ENCODE measurements around the gene DUSP10. TPM values are rescaled to one million over a fixed set of nuclear protein-coding genes. Genes with fewer than 3 reads are reported as not detected.

DUSP10 gene
- total RNA-seq, 1 experiment from 2014 or later = 1.6 TPM

DNA sequence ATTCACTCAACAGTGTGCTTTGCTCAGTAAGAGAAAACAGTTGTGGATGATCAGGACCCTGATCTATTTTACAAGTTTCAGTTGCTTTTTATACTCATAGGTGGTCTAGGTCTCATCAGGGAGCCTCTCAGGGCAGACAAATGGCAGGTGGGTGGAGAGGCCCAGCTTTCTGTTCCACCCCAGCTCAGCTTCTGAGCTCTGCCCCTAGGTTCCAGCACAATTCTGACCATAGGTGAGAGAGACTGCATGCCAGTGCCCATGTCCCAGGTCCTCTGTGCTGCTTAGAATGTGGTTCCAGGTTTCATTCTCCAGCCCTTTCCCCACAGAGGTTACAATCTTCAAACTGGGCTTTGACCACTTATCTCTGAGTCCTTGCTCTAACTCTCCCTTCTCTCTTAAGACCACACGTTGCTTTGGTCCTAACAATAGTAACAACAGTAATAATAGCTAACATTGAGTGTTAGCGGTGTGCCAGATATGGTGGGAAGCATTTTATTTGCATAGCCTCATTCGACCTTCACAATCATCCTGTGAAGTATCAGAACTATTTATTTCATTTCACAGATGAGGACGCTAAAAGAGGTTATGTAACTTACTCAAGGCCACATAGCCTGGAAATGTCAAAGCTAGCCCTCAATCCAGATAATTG is 19.6 kb upstream of the DUSP10 start:
- CTCF ChIA-PET = no interaction called here
- TF ChIP-seq, protein P1, sequence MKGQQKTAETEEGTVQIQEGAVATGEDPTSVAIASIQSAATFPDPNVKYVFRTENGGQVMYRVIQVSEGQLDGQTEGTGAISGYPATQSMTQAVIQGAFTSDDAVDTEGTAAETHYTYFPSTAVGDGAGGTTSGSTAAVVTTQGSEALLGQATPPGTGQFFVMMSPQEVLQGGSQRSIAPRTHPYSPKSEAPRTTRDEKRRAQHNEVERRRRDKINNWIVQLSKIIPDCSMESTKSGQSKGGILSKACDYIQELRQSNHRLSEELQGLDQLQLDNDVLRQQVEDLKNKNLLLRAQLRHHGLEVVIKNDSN (CRISPR knock-in tag; IDR thresholded peaks at IDR 0.05) = no peak
- TF ChIP-seq ZNF532 (CRISPR knock-in tag; IDR thresholded peaks at IDR 0.05; ENCODE audit: borderline replicate concordance) (no peak), GABPB1 (CRISPR knock-in tag; IDR thresholded peaks at IDR 0.05) (no peak), OVOL2 (CRISPR knock-in tag; IDR thresholded peaks at IDR 0.05; ENCODE audit: borderline replicate concordance) (no peak), ZNF263 (CRISPR knock-in tag; IDR thresholded peaks at IDR 0.05; ENCODE audit: low read depth) (no peak), ATF3 (CRISPR knock-in tag; conservative IDR thresholded peaks at IDR 0.05) (no peak)
- TF ChIP-seq, protein P2, sequence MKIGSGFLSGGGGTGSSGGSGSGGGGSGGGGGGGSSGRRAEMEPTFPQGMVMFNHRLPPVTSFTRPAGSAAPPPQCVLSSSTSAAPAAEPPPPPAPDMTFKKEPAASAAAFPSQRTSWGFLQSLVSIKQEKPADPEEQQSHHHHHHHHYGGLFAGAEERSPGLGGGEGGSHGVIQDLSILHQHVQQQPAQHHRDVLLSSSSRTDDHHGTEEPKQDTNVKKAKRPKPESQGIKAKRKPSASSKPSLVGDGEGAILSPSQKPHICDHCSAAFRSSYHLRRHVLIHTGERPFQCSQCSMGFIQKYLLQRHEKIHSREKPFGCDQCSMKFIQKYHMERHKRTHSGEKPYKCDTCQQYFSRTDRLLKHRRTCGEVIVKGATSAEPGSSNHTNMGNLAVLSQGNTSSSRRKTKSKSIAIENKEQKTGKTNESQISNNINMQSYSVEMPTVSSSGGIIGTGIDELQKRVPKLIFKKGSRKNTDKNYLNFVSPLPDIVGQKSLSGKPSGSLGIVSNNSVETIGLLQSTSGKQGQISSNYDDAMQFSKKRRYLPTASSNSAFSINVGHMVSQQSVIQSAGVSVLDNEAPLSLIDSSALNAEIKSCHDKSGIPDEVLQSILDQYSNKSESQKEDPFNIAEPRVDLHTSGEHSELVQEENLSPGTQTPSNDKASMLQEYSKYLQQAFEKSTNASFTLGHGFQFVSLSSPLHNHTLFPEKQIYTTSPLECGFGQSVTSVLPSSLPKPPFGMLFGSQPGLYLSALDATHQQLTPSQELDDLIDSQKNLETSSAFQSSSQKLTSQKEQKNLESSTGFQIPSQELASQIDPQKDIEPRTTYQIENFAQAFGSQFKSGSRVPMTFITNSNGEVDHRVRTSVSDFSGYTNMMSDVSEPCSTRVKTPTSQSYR (CRISPR knock-in tag; IDR thresholded peaks at IDR 0.05) = no peak
- Mint-ChIP-seq H3K27me3 (ENCODE audit: low read depth) (no peaks in the 10 kb centered on the region), H3K27ac (no peak overlapping the region), H3K9me3 (no peaks in the 10 kb centered on the region), H3K4me3 (no peak overlapping the region), H3K4me1 (no peaks in the 10 kb centered on the region), H3K36me3 (no peaks in the 10 kb centered on the region)
- POLR2A ChIA-PET = no interaction called here
- no peak for ATAC-seq
- no peak for DNase-seq (ENCODE audit: low spot score)

DNA sequence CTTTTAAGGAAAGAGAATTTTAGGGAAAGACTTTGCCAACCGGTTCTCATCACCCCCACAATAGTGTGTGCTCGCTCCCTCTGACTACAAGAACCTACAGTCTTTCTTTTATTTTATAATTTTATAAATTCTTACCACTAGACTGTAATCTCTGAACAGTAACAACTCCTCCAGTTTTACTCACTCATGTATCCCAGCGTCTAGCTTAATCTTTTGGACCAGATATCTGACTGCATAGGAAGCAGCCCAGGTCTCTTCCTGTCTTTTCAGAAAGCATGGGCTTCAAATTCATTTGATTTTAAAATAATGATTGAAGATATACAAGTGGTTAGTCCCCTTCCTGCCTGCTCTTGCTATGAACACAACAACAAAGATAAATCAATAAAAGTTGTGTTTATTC is 19.0 kb upstream of the DUSP10 start:
- Mint-ChIP-seq H3K4me1 (no peaks in the 10 kb centered on the region), H3K36me3 (no peaks in the 10 kb centered on the region), H3K4me3 (no peak overlapping the region), H3K27ac (no peak overlapping the region), H3K27me3 (ENCODE audit: low read depth) (no peaks in the 10 kb centered on the region), H3K9me3 (no peaks in the 10 kb centered on the region)
- DNase-seq (ENCODE audit: low spot score) = no peak
- ATAC-seq = no peak
- POLR2A ChIA-PET = no interaction called here
- TF ChIP-seq OVOL2 (CRISPR knock-in tag; IDR thresholded peaks at IDR 0.05; ENCODE audit: borderline replicate concordance) (no peak), PRRX2 (CRISPR knock-in tag; IDR thresholded peaks at IDR 0.05) (no peak), ZNF396 (CRISPR knock-in tag; IDR thresholded peaks at IDR 0.05; ENCODE audit: borderline replicate concordance) (no peak), ZNF263 (CRISPR knock-in tag; IDR thresholded peaks at IDR 0.05; ENCODE audit: low read depth) (no peak), ETV6 (CRISPR knock-in tag; IDR thresholded peaks at IDR 0.05) (no peak), ZSCAN18 (CRISPR knock-in tag; IDR thresholded peaks at IDR 0.05) (no peak), ZNF423 (CRISPR knock-in tag; IDR thresholded peaks at IDR 0.05) (no peak), FOXJ3 (CRISPR knock-in tag; IDR thresholded peaks at IDR 0.05; ENCODE audit: borderline replicate concordance) (no peak), E2F5 (CRISPR knock-in tag; IDR thresholded peaks at IDR 0.05) (no peak), EMX1 (CRISPR knock-in tag; IDR thresholded peaks at IDR 0.05) (no peak), RELA (CRISPR knock-in tag; IDR thresholded peaks at IDR 0.05; ENCODE audit: borderline replicate concordance) (no peak), ZNF532 (CRISPR knock-in tag; IDR thresholded peaks at IDR 0.05; ENCODE audit: borderline replicate concordance) (no peak)
- CTCF ChIA-PET = no interaction called here
